Endothelial cell of umbilical vein (primary cell): Measurements from ENCODE around the gene SELENOH. TPM values are rescaled to one million over a fixed set of nuclear protein-coding genes. Genes with fewer than 3 reads are reported as not detected.
"Not testable (repeated sequence)": the region's sequence is repeated elsewhere in the genome, so short reads cannot be mapped to it uniquely, and the experiment has no call there.

Experiments used
- BruUV-seq: library from RNA; stranded (reverse); fragments of 400-500 nt; replicated peaks from 2 replicates; lab custom pipeline; 2021; lab: Mats Ljungman, UMichigan
- CTCF ChIA-PET: fragments of 300-600, 350-600 bp; sonication (Branson Sonifier 250); formaldehyde crosslinking; loops from one replicate; lab custom pipeline; 2021; ENCODE audit warnings: antibody characterized with exemption, inconsistent platforms; lab: Charles Lee
- POLR2A ChIA-PET: fragments of 300-600, 350-600 bp; sonication (Branson Sonifier 250); formaldehyde crosslinking; loops from one replicate; lab custom pipeline; 2021; ENCODE audit warnings: antibody characterized with exemption, inconsistent platforms; lab: Charles Lee
- DNase-seq: peaks from one replicate; pipeline ENCODE4 v3.0.0-alpha.2; 2011; ENCODE audit warnings: low read depth, low spot score
- FAIRE-seq: peaks from 2 replicates; lab custom pipeline; 2011; peaks lifted over from hg19 to GRCh38; lab: Jason Lieb, UNC
- H2AFZ ChIP-seq: 2 replicates; pipeline ENCODE4 v1.6.0; 2012; ENCODE audit warnings: low read depth, low read length, control low read depth, inconsistent platforms
- H3K27ac ChIP-seq: 2 replicates; pipeline ENCODE4 v1.5.1; 2011; ENCODE audit warnings: low read depth, mild to moderate bottlenecking, control low read depth, low read length, moderate library complexity; ENCODE audit not compliant: insufficient read depth
- H3K27me3 ChIP-seq, 2 experiments: 2 replicates each; pipeline versions ENCODE4 v1.6.0 to v1.6.1; 2011; ENCODE audit warnings: low read length in 2 of 2, mixed read lengths in 1 of 2; ENCODE audit not compliant: control insufficient read depth in 2 of 2, insufficient read depth in 2 of 2
- H3K36me3 ChIP-seq, 2 experiments: 2 replicates in 1 of 2; 3 replicates in 1 of 2; pipeline ENCODE4 v1.5.1; 2011; ENCODE audit warnings: low read length in 2 of 2, mild to moderate bottlenecking in 1 of 2, moderate library complexity in 1 of 2; ENCODE audit not compliant: control insufficient read depth in 2 of 2, insufficient read depth in 2 of 2; ENCODE audit errors: extremely low read depth in 1 of 2
- H3K4me1 ChIP-seq: 3 replicates; pipeline ENCODE4 v1.5.1; 2011; ENCODE audit warnings: mild to moderate bottlenecking, low read length; ENCODE audit not compliant: control insufficient read depth, insufficient read depth; ENCODE audit errors: extremely low read depth
- H3K4me2 ChIP-seq: 2 replicates; pipeline ENCODE4 v1.6.1; 2011; ENCODE audit warnings: low read length, control low read depth, mixed read lengths; ENCODE audit not compliant: insufficient read depth
- H3K4me3 ChIP-seq, 3 experiments: fragments of 200-600 bp in 1 of 3; sonication (generic), shearing (Covaris generic) in 1 of 3; replicated peaks in 1 of 3; 2 replicates each; pipeline ENCODE4 v1.5.1; 2011 to 2016; ENCODE audit warnings: control low read depth in 3 of 3, low read length in 3 of 3, mild to moderate bottlenecking in 2 of 3, inconsistent platforms in 1 of 3, low read depth in 1 of 3, moderate library complexity in 1 of 3; ENCODE audit not compliant: insufficient read depth in 1 of 3
- H3K79me2 ChIP-seq: 2 replicates; pipeline ENCODE4 v1.6.0; 2012; ENCODE audit warnings: low read length, inconsistent platforms; ENCODE audit not compliant: control insufficient read depth, insufficient read depth
- H3K9ac ChIP-seq: replicated peaks from 2 replicates; pipeline ENCODE3; 2011; ENCODE audit warnings: low read length, control low read depth; ENCODE audit not compliant: insufficient read depth; ENCODE audit errors: extremely low read depth
- H3K9me1 ChIP-seq: replicated peaks from 3 replicates; pipeline ENCODE4 v1.6.0; 2011; ENCODE audit warnings: mild to moderate bottlenecking, low read length; ENCODE audit not compliant: control insufficient read depth, insufficient read depth; ENCODE audit errors: extremely low read depth
- H3K9me3 ChIP-seq: replicated peaks from 2 replicates; pipeline ENCODE4 v1.5.1; 2012; ENCODE audit warnings: low read length, inconsistent platforms; ENCODE audit not compliant: control insufficient read depth, insufficient read depth
- H4K20me1 ChIP-seq: replicated peaks from 2 replicates; pipeline ENCODE3; 2011; ENCODE audit warnings: mild to moderate bottlenecking, low read length; ENCODE audit not compliant: control insufficient read depth, insufficient read depth; ENCODE audit errors: extremely low read depth
- CTCF ChIP-seq, 2 donors: IDR thresholded peaks; 1 replicate in 1 of 2; 2 replicates in 1 of 2; pipeline ENCODE4 v1.5.1; 2011; ENCODE audit warnings: low read length in 2 of 2, mild to moderate bottlenecking in 2 of 2, moderate library complexity in 2 of 2, control low read depth in 1 of 2, inconsistent platforms in 1 of 2, low read depth in 1 of 2; ENCODE audit not compliant: insufficient read depth in 1 of 2; ENCODE audit errors: extremely low read depth in 1 of 2
- EZH2 ChIP-seq: IDR thresholded peaks from 2 replicates; pipeline ENCODE4 v1.6.1; 2012; ENCODE audit warnings: borderline replicate concordance, low read depth, mild to moderate bottlenecking, moderate library complexity, low read length, inconsistent platforms; ENCODE audit not compliant: severe bottlenecking
- FOS ChIP-seq: IDR thresholded peaks from 2 replicates; pipeline ENCODE4 v1.6.1; 2011; ENCODE audit warnings: mild to moderate bottlenecking, low read length, moderate library complexity, borderline replicate concordance; ENCODE audit not compliant: insufficient read depth
- GATA2 ChIP-seq: IDR thresholded peaks from 2 replicates; pipeline ENCODE4 v1.7.0; 2011; ENCODE audit warnings: low read depth, mild to moderate bottlenecking, moderate library complexity, mixed read lengths, low read length; ENCODE audit not compliant: insufficient read length, insufficient read depth
- JUN ChIP-seq: IDR thresholded peaks from 2 replicates; pipeline ENCODE4 v1.6.1; 2011; ENCODE audit warnings: borderline replicate concordance, low read depth; ENCODE audit not compliant: insufficient read length, insufficient read depth
- MAX ChIP-seq: IDR thresholded peaks from 2 replicates; pipeline ENCODE4 v1.6.1; 2011; ENCODE audit not compliant: insufficient read depth, insufficient read length
- MYC ChIP-seq: IDR thresholded peaks from one replicate; pipeline ENCODE4 v1.6.1; 2011; ENCODE audit warnings: mild to moderate bottlenecking, low read depth, low read length
- POLR2A ChIP-seq: IDR thresholded peaks from 2 replicates; pipeline ENCODE4 v1.6.1; 2012; ENCODE audit warnings: low read depth, mild to moderate bottlenecking, control low read depth, low read length
- POLR2AphosphoS5 ChIP-seq: IDR thresholded peaks from 2 replicates; pipeline ENCODE4 v1.6.1; 2012; ENCODE audit warnings: low read depth, mild to moderate bottlenecking, control low read depth, low read length, moderate library complexity; ENCODE audit not compliant: insufficient read depth
- dilution Hi-C: fragments of 300-500 bp; cut with MboI; formaldehyde crosslinking; loops from one replicate; pipeline ENCODE4 v1.15.0; 2019; ENCODE audit warnings: low sequenced_read_pairs; ENCODE audit not compliant: extremely low pct_ligation_motif_present
- intact Hi-C: fragments of 100-400 bp; cut with micrococcal nuclease; formaldehyde crosslinking; loops from one replicate; pipeline ENCODE4 v1.10.0; 2022
- polyA plus RNA-seq, 4 experiments: library from polyadenylated mRNA; depleted of rRNA in 3 of 4; stranded (reverse) in 3 of 4; unstranded in 1 of 4; fragments of >200 nt; gene quantifications; 2 replicates each; pipeline versions ENCODE4 v1.2.1 to v1.2.3, GENCODE V29; 2011 to 2012; ENCODE audit warnings: missing spikeins in 1 of 4
- total RNA-seq: library from RNA; stranded (reverse); gene quantifications from 2 replicates; pipeline ENCODE4 v1.2.3, GENCODE V29; 2021

SELENOH gene
- total and polyA plus RNA-seq, 2 donors (not counting 3 experiments of a cell fraction or from before 2014, with no cell fraction given), result 161 to 247 TPM

- Histone ChIP-seq H4K20me1 (no peaks in the 10 kb centered on the region), H3K4me3 (no peak overlapping the region), H3K9ac (no peak overlapping the region), H3K9me3 (no peaks in the 10 kb centered on the region), H3K27ac (no peak overlapping the region), H3K36me3 (peaks cover 21% of the 10 kb centered on the region in 2 experiments), H2AFZ (no peak overlapping the region), H3K4me1 (no peaks in the 10 kb centered on the region), H3K4me2 (no peak overlapping the region), H3K27me3 (no peaks in the 10 kb centered on the region), H3K79me2 (peaks cover 3% of the 10 kb centered on the region), H3K9me1 (no peaks in the 10 kb centered on the region)
- POLR2A ChIA-PET, result no interaction called here
- no peak for DNase-seq
- CTCF ChIA-PET, result interaction anchor here (0.8 kb wide), 1 partner anchor 24 kb away, joined by 3 read pairs; no protein-coding TSS in a partner anchor
- FAIRE-seq, result no peak
- TF ChIP-seq POLR2A (no peak), GATA2 (no peak), MAX (no peak), JUN (no peak), CTCF (IDR thresholded peaks at IDR 0.05; ENCODE audit: extremely low read depth in 1 of 2, insufficient read depth in 1 of 2, low read depth in 1 of 2, low read length in 2 of 2) (no peak), FOS (no peak), EZH2 (no peak), POLR2AphosphoS5 (no peak), MYC (no peak)
- BruUV-seq, result no TSS peak
- intact Hi-C loops, result no loop called here
- dilution Hi-C loops, result no loop called here
Observed at GRCh38 chr11:57704932-57705331, 36.4 kb upstream of the SELENOH start.

GRCh38 chr11:57705432-57705831 lies 35.9 kb upstream of the SELENOH start:
- dilution Hi-C loops, BruUV-seq, H3K27me3 ChIP-seq, H3K4me3 ChIP-seq, H3K79me2 ChIP-seq, FAIRE-seq, POLR2A ChIA-PET, H2AFZ ChIP-seq, H3K4me2 ChIP-seq, CTCF ChIA-PET, H3K27ac ChIP-seq, H3K4me1 ChIP-seq, H3K9me1 ChIP-seq, H4K20me1 ChIP-seq, DNase-seq, H3K9ac ChIP-seq, intact Hi-C loops, H3K9me3 ChIP-seq: not testable (repeated sequence)
- H3K36me3 ChIP-seq, result peaks cover 17 to 18% of the 10 kb centered on the region in 2 experiments
